Measurements from ENCODE around the gene CPNE6.
A peak's percentile ranks its signal among the peaks of the same experiment; 100 is the strongest.

CPNE6 gene

DNA sequence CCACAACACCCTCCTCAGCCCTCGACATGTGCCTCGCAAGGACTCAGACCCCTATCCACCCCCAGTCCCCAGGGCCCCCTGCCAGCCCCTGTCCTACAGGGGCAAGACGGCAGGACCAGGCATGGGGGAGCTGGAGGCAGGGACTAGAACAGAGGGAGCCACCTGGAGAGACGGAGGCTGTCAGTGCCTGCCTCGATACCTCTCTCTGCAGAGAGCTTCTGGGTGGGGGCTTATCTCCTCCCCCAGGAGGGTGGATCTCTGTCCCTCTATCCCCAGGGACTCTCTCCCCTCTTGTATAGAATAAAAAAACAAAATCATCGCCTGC lies 2.0 kb upstream of the CPNE6 start:
- no peak for DNase-seq (ENCODE audit: low read depth in 2 of 2)

DNA sequence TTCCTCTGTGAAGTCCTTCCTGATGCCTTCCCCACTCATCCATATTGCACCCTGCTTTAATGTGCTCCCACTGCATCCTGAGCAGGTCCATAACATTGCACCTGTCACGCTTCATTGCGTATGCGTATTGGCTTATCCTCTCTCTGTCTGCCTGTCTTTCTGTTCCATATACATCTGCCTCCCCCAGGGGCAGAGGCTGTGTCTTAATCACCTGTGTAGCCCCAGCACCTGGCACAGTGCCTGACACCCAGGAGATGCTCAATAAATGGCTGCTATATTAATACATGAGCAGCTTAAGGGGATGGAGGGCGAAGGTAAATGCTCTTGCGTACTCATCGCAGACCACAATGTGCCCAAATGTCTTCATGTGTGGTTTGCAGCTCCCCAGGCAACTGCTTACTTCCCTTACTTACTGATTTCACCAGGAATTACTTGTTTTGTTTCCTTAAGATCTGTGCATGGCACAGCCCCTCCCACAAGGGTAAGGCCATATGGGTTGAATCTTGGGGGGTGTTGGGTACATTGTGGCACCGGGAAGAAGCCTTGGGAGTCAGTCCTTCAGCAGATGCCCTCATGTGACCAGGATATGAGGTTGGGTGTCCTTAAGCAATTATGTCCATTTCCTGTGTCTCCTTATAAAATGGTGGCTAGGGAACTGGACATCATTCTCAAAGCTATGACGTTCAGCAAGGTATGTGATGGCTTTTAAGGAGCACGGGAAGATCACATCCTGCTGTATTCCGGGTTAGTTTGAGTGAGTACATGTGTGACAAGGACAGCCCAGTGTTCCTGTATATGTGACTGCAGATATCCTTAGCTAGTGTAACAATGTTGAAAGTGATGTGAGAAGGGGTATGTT lies 848 bp upstream of the CPNE6 start:
- no peak for DNase-seq (ENCODE audit: low read depth in 2 of 2)

- no peak for DNase-seq (ENCODE audit: low read depth in 2 of 2)
Measured at GRCh38 chr14:24071836-24072430, 571 bp downstream of the CPNE6 start.

DNA sequence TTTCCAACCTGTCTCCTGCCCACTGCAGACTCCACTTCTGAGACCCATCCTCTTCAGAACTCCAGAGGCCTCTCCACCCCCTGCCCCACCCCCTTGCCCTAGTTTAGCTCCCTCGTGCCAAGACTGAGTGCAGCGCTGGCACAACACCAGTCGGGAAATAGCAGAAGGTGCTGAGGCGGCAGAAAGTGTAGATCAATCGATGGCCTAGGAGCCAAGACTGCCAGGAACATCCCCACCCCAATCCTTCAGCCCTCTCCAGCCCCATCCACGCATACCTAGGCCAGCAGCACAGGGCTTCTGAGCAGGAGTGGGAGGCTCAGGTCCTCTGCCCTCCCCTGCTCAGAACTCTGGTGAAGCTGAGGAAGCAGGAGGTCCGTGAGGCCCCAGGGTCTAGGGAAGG lies 1.1 kb downstream of the CPNE6 start:
- DNase-seq (ENCODE audit: low read depth in 2 of 2): no peak

GRCh38 chr14:24072881-24073877 lies 1.8 kb downstream of the CPNE6 start:
- no peak for DNase-seq (ENCODE audit: low read depth in 2 of 2)

- no peak for DNase-seq (ENCODE audit: low read depth in 2 of 2)
Measured at GRCh38 chr14:24074625-24075484, 3.5 kb downstream of the CPNE6 start.

DNA sequence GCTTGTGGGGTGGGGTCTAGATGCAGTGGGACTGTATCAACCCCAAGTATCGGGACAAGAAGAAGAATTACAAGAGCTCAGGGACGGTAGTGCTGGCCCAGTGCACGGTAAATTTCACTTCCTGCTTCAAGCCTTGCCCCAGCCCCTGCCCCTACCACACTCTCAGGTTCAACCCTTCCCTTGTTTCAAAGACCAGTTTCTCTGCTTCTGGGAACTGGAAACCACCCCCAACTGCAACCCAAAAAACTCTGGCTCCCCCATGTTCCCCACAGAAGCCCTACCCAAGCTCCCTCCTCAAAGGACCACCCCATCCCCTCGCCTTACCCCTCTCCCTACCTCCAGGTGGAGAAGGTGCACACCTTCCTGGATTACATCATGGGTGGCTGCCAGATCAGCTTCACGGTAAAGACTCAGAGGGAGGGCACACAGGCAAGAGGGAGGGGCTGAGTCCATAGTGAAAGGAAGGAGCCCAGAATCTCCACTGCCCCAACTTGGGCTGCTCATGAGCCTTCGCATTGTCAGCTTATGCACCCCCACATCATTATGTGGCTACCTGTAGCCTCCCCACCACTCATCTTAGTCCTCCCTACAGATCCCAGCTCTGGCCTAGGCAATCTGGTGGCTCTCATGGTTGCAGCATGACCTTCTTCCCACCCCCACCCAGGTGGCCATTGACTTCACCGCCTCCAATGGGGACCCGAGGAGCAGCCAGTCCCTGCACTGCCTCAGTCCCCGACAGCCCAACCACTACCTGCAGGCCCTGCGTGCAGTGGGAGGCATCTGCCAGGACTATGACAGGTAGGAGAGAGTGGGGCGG lies 4.3 kb downstream of the CPNE6 start:
- DNase-seq (ENCODE audit: low read depth in 2 of 2): no peak

DNA sequence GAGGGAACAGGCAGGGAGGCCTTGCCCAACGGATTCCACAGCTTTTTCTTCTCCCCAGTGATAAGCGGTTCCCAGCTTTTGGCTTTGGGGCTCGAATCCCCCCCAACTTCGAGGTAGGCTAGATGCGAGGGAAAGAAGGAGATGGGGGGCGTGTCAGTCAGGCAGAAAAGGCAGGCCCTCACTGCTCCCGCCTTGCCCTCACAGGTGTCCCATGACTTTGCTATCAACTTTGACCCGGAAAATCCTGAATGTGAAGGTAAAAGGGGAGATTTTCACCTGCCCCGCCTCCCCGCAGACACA lies 4.9 kb downstream of the CPNE6 start:
- DNase-seq (ENCODE audit: low read depth in 2 of 2): no peak

DNA sequence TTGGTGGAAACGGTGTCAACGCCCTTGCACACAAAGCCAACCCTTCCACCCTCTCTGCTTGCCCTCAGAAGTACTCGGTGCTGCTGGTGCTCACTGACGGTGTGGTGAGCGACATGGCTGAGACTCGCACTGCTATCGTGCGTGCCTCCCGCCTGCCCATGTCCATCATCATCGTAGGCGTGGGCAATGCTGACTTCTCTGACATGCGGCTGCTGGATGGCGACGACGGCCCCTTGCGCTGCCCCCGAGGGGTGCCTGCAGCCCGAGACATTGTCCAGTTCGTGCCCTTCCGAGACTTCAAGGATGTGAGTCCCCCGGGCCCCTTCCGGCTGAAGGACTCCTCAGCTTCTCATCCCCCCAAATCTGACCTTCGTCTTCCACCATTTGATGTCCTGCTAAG lies 5.7 kb downstream of the CPNE6 start:
- DNase-seq (ENCODE audit: low read depth in 2 of 2): no peak

DNA sequence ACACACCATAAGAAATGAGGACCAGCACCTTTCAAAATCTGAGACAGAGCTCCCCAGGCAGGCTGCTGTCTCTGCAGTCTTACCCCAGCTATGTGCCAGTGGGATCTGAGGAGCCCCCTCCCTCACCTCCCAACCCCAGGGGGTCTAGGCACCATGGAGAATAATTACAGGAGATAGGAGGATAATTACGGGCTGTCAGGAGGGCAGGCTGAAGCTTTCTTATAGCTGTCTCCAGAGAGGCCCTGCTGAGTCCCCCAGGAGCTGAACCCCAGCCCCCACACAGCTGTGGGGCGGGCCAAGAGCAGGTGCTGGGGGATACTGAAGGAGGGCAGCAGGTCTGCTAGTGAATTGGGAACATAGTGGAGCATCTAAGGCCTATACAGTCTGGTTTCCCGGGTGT lies 6.8 kb downstream of the CPNE6 start:
- no peak for DNase-seq (ENCODE audit: low read depth in 2 of 2)

DNA sequence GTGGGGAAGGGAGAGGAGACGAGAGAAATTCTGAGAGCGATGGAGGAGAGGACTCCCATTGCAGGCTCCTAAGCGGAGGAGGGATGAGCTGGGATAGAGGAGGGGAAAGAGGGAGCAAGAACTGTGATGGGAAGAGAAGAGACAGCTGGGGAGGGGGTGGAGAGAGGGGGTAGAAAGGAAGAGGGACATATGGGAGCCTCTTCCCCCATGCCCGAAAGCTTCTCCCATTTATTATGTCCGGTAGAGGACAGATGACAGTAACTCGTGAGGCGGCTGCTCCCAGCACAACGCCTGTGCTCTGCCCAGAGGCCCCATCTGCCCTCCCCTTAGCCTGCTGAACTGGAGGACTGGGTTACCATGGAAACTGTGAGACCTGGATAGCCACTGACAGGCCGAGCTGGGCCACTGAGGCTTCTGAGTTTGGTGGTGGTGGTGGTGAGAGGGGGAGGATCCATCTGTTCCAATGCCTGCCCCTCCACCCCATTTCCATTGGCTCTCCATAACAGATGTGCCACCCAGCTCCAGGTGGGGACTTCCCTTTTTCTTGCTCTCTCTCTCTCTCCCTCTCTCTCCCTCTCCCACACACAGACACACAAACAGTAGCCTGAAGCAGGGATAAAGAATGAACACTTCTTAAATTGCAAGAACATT lies 8.3 kb downstream of the CPNE6 start:
- no peak for DNase-seq (ENCODE audit: low read depth in 2 of 2)

DNA sequence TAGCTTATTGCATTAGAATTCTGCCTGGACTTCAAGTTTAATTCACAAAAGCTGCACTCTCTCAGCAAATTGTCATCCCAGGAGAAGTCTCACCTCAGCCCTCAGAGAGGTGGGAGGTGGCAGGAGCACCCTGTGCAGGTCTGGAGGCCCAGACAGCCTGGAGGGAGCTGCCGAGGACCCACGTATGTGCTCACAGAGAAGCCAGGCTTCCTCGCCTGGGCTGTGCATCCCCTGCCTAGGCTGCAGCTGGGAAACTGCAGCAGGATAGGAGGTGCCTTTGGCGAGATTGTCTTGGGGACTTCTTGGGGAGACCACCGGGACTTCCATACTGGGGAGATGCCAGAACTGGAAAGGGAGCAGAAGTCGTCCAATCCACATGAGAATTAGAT lies 8.8 kb downstream of the CPNE6 start:
- DNase-seq (ENCODE audit: low read depth in 2 of 2): no peak

DNA sequence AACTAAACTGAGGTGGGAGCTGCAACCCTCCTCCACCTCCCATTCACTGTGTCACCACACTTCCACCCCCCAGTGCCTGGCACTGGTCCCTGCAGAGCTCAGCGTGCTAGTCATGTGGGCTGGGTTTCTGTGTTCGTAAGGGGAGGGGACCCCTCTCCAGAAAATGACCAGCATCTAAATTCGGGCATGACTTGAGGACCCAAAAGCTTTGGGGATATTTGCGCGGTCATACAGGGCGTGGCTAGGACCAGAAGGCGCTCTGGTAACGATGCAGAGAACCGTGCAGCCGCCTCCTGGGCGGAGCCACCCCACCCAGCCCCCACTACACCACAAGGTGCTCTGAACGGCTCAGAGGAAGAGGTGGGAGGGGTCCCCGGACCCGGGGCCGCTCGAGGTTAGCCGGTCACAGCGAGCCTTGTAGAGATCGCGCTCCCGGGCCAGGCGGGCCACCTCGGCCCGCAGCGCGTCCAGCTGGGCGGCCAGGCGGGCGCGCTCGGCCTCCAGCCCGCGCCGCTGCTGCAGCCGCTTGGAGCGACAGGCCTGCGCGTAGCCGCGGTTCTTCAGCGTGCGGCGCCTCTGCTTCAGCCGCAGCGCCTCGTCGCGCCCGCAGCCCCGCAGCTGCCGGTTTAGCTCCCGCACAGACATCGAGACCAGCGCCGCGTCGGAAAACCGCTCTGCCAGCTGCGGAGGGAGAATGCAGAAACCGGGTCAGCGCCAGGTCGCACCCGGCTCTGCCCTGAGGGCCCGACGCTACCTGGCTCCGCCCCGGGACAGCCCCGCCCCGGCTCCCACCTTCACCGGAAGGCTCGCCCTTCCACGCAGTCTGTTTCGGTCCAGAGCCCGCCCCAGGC lies 9.8 kb downstream of the CPNE6 start:
- peak; percentile 58 to 62 for DNase-seq (ENCODE audit: low read depth in 2 of 2)

GRCh38 chr14:24081739-24082211 lies 10.4 kb downstream of the CPNE6 start:
- no peak for DNase-seq (ENCODE audit: low read depth in 2 of 2)

DNA sequence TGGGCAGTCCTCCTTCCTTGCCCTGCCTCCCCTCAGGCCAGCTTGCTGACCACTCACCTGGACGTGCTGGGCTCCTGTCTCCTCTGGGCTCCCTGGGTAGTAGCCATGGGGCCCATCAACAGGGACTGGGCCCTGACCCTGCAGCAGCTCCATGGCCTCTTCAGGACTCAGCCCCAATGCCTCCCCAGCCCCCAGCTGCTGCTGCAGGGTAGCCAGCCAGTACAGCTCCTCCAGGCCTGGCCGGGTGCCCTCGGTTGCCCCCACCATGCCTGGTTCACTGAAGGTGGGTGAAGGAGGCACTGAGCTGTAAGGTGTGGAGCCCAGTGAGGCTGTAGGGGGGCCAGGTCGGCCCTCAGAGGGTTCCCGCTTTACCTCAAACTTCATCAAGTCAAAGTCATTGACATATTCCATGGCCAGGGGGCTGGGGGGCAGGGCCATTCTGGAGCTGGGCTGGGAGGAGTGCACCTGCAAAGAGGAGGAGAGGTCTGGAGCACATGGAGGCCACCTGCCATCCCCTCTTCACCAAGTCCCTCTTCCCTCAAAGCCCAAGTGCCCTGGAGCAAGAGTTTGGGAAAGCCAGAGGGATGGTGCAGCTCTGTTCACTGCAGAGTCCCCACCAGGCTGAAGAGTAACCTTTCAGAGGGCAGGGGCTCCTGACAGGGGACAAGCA lies 11.2 kb downstream of the CPNE6 start:
- DNase-seq (ENCODE audit: low read depth in 2 of 2): no peak

GRCh38 chr14:24083462-24083861 lies 12.1 kb downstream of the CPNE6 start:
- DNase-seq (ENCODE audit: low read depth in 2 of 2): no peak

DNA sequence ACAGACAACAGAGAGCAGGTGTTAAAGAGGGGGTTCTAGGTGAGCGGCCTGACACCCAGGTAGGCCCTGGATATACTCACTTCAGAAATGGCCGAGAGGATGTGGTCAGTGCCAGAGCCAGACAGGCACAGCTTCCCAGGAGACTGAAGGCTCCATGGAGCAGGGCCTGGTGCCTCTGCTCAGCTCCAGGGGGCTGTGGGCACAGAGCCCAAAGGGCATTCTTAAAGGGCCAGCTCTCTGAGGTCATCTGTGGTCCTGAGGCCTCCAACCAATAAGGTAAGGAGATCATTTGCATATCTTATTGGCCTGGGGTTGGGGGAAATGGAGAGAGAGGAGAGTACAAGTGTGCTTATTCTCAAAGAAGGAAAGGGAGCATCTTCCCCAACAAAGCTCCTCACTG lies 13.1 kb downstream of the CPNE6 start:
- no peak for DNase-seq (ENCODE audit: low read depth in 2 of 2)

DNA sequence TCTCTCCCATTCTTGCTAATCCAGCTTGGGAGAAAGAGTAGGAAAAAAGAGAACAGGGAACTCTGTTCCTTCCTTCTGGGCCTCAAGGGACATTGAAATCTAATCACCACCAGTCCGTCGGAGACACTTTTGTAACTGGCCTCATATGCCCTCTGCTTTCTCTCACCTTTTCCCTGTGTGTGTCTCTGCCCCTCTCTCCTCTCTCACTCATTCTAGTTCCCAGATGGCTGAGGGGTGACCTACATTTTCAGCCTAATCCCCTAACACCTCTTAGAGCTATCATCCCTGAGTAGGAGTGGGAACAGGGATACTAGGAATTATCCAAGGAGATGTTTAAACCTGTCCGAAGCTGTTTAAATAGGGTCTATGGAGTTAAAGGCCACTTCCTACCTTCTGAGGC lies 13.9 kb downstream of the CPNE6 start:
- no peak for DNase-seq (ENCODE audit: low read depth in 2 of 2)
